Neural progenitor cell (in vitro differentiated cells): Measurements from ENCODE around the gene ADISSP. TPM values are rescaled to one million over a fixed set of nuclear protein-coding genes. Genes with fewer than 3 reads are reported as not detected.
A peak's percentile ranks its signal among the peaks of the same experiment; 100 is the strongest.

Experiments used
- DNase-seq: peaks from one replicate; pipeline ENCODE4 v3.0.0-alpha.2; 2016; ENCODE audit warnings: low spot score
- H2AFZ ChIP-seq: fragments of 200-600 bp; sonication (generic); replicated peaks from 2 replicates; pipeline ENCODE4 v1.6.1; 2016; ENCODE audit warnings: antibody characterized with exemption
- H3F3A ChIP-seq: fragments of 200-600 bp; sonication (generic); 2 replicates; pipeline ENCODE4 v1.6.1; 2016; ENCODE audit warnings: antibody characterized with exemption, low read depth
- H3K27ac ChIP-seq: fragments of 200-600 bp; sonication (generic); 2 replicates; pipeline ENCODE4 v1.5.1; 2016; ENCODE audit warnings: mild to moderate bottlenecking
- H3K27me3 ChIP-seq: fragments of 200-600 bp; sonication (generic); 2 replicates; pipeline ENCODE4 v1.6.1; 2016; ENCODE audit warnings: mild to moderate bottlenecking, moderate library complexity
- H3K36me3 ChIP-seq: fragments of 200-600 bp; sonication (generic); 2 replicates; pipeline ENCODE4 v1.5.1; 2016
- H3K4me1 ChIP-seq: fragments of 200-600 bp; sonication (generic); 2 replicates; pipeline ENCODE4 v1.6.1; 2016; ENCODE audit warnings: mixed run types
- H3K4me2 ChIP-seq: fragments of 200-600 bp; sonication (generic); 2 replicates; pipeline ENCODE4 v1.6.1; 2016
- H3K4me3 ChIP-seq: fragments of 200-600 bp; sonication (generic); 2 replicates; pipeline ENCODE4 v1.5.1; 2016
- H3K79me2 ChIP-seq: fragments of 200-600 bp; sonication (generic); 2 replicates; pipeline ENCODE4 v1.6.1; 2016; ENCODE audit warnings: low read depth
- H3K9ac ChIP-seq: fragments of 200-600 bp; sonication (generic); 2 replicates; pipeline ENCODE4 v1.6.1; 2016
- H3K9me3 ChIP-seq: fragments of 200-600 bp; sonication (generic); 2 replicates; pipeline ENCODE4 v1.5.1; 2016; ENCODE audit warnings: low read depth
- H4K20me1 ChIP-seq: fragments of 200-600 bp; sonication (generic); 2 replicates; pipeline ENCODE4 v1.6.1; 2016; ENCODE audit warnings: low read depth
- H3K27ac Mint-ChIP-seq: 3 replicates; pipeline ENCODE4 v1.8.0; 2021; ENCODE audit warnings: mixed read lengths
- H3K27me3 Mint-ChIP-seq: 2 replicates; pipeline ENCODE4 v1.8.0; 2022; ENCODE audit warnings: low read depth, mild to moderate bottlenecking, inconsistent platforms, moderate library complexity, mixed read lengths; ENCODE audit not compliant: insufficient read depth
- H3K36me3 Mint-ChIP-seq: 3 replicates; pipeline ENCODE4 v1.8.0; 2021; ENCODE audit warnings: mixed read lengths
- H3K4me1 Mint-ChIP-seq: 3 replicates; pipeline ENCODE4 v1.8.0; 2021; ENCODE audit warnings: mixed read lengths
- H3K4me3 Mint-ChIP-seq: 3 replicates; pipeline ENCODE4 v1.8.0; 2021; ENCODE audit warnings: mild to moderate bottlenecking, moderate library complexity, mixed read lengths
- H3K9me3 Mint-ChIP-seq: 3 replicates; pipeline ENCODE4 v1.8.0; 2020; ENCODE audit warnings: mixed read lengths
- CTCF ChIP-seq: fragments of 200-600 bp; sonication (generic); IDR thresholded peaks from 2 replicates; pipeline ENCODE4 v1.5.1; 2017; ENCODE audit warnings: antibody characterized with exemption, mild to moderate bottlenecking
- EZH2 ChIP-seq: fragments of 200-600 bp; sonication (generic); IDR thresholded peaks from 2 replicates; pipeline ENCODE4 v1.6.1; 2017; ENCODE audit warnings: antibody characterized with exemption, mild to moderate bottlenecking, moderate library complexity
- EZH2phosphoT487 ChIP-seq: fragments of 200-600 bp; sonication (generic); IDR thresholded peaks from 2 replicates; pipeline ENCODE4 v1.6.1; 2017; ENCODE audit warnings: antibody characterized with exemption
- total RNA-seq: library from RNA; depleted of rRNA; stranded (reverse); fragments of >200 nt; gene quantifications from 2 replicates; pipeline ENCODE4 v1.2.3, GENCODE V29; 2015; ENCODE audit warnings: low replicate concordance

ADISSP gene
- total RNA-seq, 1 donor from 2014 or later: 17.6 TPM

DNA sequence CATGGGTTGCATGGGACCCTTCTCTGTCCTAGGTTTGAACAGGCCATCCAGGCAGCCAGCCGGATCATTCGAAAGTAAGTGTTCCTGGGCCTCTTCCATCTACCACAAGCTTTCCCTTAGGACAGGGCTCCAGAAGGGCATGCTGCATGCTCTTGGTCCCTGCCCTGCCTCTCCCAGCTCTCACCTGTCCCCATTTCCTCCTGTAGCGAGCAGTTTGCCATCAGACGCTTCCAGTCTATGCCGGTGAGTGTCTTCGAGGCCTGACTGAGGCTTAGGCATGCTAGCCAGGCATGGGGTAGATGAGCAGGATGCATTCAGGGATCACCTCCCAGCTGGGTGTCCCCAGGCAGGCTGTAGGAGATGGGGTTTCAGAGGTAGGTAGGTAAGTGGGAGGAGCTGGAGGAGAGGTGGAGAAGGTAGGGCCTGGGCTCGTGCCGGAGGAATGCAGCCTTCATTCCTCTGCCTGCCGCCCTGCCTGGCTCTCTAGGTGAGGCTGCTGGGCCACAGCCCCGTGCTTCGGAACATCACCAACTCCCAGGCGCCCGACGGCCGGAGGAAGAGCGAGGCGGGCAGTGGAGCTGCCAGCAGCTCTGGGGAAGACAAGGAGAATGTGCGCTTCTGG, 32.8 kb upstream of the ADISSP start:
- Mint-ChIP-seq H3K27me3 (peaks cover 14% of the 10 kb centered on the region), H3K36me3 (peaks cover 36% of the 10 kb centered on the region), H3K4me1 (peaks cover 57% of the 10 kb centered on the region), H3K27ac (peak overlapping the region; percentile 94), H3K4me3 (peak overlapping the region; percentile 80), H3K9me3 (no peaks in the 10 kb centered on the region)
- Histone ChIP-seq H3K79me2 (no peaks in the 10 kb centered on the region), H3K4me3 (no peak overlapping the region), H3K27ac (no peak overlapping the region), H3K4me1 (peaks cover 28% of the 10 kb centered on the region), H3K4me2 (peak overlapping the region; percentile 81), H3K9me3 (no peaks in the 10 kb centered on the region), H4K20me1 (peaks cover 9% of the 10 kb centered on the region), H2AFZ (no peak overlapping the region), H3K9ac (no peak overlapping the region), H3K36me3 (no peaks in the 10 kb centered on the region), H3K27me3 (peaks cover 11% of the 10 kb centered on the region), H3F3A (peaks cover 30% of the 10 kb centered on the region)
- TF ChIP-seq EZH2 (no peak), EZH2phosphoT487 (no peak), CTCF (no peak)
- no peak for DNase-seq

DNA sequence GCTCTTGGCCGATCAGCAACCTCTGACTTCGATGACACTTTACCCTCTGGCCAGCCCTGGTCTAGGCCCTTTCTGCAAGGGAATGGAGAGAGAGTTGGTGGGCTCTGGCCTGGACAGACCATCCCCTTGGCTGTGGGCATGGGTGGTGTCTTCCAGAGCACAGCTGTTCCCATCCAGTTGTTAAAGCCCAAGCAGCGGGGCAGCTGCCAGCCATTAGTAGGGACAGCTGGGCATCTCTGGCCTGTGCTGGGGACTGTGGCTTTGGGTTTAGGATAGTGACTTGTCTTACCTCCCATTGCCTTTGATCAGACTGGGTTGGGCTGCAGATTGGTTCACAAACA, 31.3 kb upstream of the ADISSP start:
- Mint-ChIP-seq H3K4me1 (peaks cover 58% of the 10 kb centered on the region), H3K9me3 (no peaks in the 10 kb centered on the region), H3K36me3 (peaks cover 25% of the 10 kb centered on the region), H3K4me3 (peak overlapping the region; percentile 92), H3K27ac (peak overlapping the region; percentile 79), H3K27me3 (peaks cover 19% of the 10 kb centered on the region)
- no peak for TF ChIP-seq EZH2phosphoT487
- TF ChIP-seq EZH2: no peak
- TF ChIP-seq CTCF: no peak
- Histone ChIP-seq H3K27ac (no peak overlapping the region), H3K79me2 (no peaks in the 10 kb centered on the region), H3K9me3 (no peaks in the 10 kb centered on the region), H3F3A (peaks cover 30% of the 10 kb centered on the region), H3K4me2 (peak overlapping the region; percentile 44), H4K20me1 (peaks cover 9% of the 10 kb centered on the region), H3K27me3 (peaks cover 22% of the 10 kb centered on the region), H3K9ac (no peak overlapping the region), H3K36me3 (no peaks in the 10 kb centered on the region), H3K4me3 (no peak overlapping the region), H2AFZ (no peak overlapping the region), H3K4me1 (peaks cover 28% of the 10 kb centered on the region)
- DNase-seq: no peak

DNA sequence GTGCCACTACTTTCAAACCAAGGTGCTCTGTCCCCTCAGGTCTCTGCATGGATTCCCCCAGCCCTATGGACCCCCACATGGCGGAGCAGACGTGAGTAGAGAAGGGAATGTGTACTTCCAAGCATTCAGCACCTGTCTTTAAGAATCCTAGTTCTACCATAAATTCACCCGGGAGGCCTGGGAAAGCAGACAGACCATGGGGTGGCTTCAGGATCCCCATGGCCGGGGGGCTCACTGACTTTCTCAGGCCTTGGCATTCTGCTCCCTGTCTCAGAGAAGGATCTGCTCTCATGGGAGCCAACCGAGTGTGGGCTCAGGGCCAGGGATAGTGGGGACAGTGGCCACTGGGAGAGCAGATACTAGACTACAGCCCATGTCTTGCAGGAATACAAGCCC, 30.8 kb upstream of the ADISSP start:
- H3K79me2 ChIP-seq: no peaks in the 10 kb centered on the region
- no peak for DNase-seq
- Mint-ChIP-seq H3K9me3 (no peaks in the 10 kb centered on the region), H3K4me3 (peak overlapping the region; percentile 92), H3K27ac (peak overlapping the region; percentile 79), H3K27me3 (peaks cover 17% of the 10 kb centered on the region), H3K36me3 (peaks cover 20% of the 10 kb centered on the region), H3K4me1 (peaks cover 58% of the 10 kb centered on the region)
- TF ChIP-seq CTCF (no peak), EZH2phosphoT487 (no peak), EZH2 (no peak)
- H3K9me3 ChIP-seq: no peaks in the 10 kb centered on the region
- no peak overlapping the region for H3K9ac ChIP-seq
- no peak overlapping the region for H3K27ac ChIP-seq
- no peak overlapping the region for H2AFZ ChIP-seq
- H3K36me3 ChIP-seq: no peaks in the 10 kb centered on the region
- H3K4me1 ChIP-seq: peaks cover 28% of the 10 kb centered on the region
- H3F3A ChIP-seq: peaks cover 30% of the 10 kb centered on the region
- no peak overlapping the region for H3K4me3 ChIP-seq
- peaks cover 22% of the 10 kb centered on the region for H3K27me3 ChIP-seq
- no peak overlapping the region for H3K4me2 ChIP-seq
- peaks cover 9% of the 10 kb centered on the region for H4K20me1 ChIP-seq
